C4-2B (cell line): Measurements from ENCODE around the gene PACRG.

Source experiments
- H3K27ac ChIP-seq: fragments of 450-650 bp; 2 replicates; pipeline ENCODE4 v1.5.1; 2017
- ZFX ChIP-seq: fragments of 450-650 bp; IDR thresholded peaks from 2 replicates; pipeline ENCODE4 v1.6.1; 2017
- TF ChIP-seq, protein P1 (sequence below): fragments of 450-650 bp; conservative IDR thresholded peaks from 2 replicates; pipeline ENCODE4 v1.5.1; 2017; ENCODE audit warnings: mild to moderate bottlenecking

Gene PACRG

DNA sequence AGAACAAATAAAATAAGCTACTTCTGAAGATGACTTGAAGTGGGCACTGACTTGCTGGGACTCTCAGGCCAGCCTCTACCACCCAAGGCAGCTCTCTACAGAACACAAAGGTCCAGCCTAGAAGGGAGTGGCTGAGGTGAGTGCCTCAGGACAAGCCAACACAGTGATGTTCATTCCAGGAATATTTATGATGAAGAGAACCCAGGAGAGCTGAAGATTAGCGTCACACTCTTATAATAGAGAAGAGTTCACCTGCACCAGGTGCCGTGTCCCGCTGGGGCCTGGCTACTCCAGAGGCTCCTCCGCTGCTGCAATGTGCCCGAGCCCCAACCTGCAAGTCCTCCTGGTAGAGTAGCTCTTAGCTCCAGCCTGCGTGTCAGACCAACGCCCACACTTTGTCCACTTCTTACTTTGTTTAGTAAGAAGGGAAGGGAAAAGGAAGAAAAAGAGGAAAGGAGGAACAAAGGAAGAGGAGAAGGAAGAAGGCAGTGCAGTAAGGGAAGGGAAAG, 504.3 kb downstream of the PACRG start:
- H3K27ac ChIP-seq = no peak overlapping the region

DNA sequence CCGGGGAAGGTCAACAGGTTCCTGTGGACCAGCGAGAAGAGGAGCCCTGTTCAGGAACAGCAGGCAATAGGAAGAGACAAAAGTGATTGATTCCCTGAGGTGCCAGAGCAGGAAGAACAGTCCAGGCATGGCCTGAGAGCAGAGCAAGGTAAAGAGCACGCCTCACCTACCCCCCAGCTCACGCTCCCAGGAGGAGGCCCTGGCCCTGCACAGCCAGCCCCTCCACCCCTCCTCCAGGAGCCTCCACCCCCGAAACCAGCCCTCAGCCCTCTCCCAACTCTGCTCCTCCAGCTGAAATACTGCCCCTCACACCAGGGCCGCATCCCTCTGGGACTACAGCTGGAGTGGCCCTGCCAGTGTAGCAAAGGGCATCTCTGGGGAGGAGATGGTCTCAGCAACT, 504.9 kb downstream of the PACRG start:
- TF ChIP-seq, protein P1, sequence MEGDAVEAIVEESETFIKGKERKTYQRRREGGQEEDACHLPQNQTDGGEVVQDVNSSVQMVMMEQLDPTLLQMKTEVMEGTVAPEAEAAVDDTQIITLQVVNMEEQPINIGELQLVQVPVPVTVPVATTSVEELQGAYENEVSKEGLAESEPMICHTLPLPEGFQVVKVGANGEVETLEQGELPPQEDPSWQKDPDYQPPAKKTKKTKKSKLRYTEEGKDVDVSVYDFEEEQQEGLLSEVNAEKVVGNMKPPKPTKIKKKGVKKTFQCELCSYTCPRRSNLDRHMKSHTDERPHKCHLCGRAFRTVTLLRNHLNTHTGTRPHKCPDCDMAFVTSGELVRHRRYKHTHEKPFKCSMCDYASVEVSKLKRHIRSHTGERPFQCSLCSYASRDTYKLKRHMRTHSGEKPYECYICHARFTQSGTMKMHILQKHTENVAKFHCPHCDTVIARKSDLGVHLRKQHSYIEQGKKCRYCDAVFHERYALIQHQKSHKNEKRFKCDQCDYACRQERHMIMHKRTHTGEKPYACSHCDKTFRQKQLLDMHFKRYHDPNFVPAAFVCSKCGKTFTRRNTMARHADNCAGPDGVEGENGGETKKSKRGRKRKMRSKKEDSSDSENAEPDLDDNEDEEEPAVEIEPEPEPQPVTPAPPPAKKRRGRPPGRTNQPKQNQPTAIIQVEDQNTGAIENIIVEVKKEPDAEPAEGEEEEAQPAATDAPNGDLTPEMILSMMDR = no peak
- TF ChIP-seq ZFX = no peak
- H3K27ac ChIP-seq = no peak overlapping the region

More for the DNA sequence above, 504.3 kb downstream of the PACRG start:
- TF ChIP-seq ZFX = no peak
- TF ChIP-seq, protein P1 = no peak

DNA sequence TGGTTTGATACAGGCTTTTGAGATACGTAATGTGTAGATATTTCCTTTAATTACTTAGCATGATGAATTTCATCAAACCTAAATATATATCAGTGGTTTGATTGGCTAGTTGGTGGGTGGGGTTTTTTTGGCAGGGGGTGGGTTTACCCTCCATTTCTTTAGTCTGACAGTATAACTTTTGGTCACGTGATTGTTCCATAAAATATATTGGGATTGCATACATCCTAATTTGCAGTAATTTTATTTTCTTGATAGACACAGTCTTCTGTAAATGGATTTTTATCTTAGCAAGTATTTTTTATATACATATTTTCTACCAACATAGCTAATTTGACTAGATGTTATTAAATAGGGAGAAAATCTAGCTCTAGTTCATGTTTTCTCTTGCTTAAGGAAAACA, 509.3 kb downstream of the PACRG start:
- no peak overlapping the region for H3K27ac ChIP-seq
- TF ChIP-seq ZFX = no peak
- TF ChIP-seq, protein P1 = no peak

DNA sequence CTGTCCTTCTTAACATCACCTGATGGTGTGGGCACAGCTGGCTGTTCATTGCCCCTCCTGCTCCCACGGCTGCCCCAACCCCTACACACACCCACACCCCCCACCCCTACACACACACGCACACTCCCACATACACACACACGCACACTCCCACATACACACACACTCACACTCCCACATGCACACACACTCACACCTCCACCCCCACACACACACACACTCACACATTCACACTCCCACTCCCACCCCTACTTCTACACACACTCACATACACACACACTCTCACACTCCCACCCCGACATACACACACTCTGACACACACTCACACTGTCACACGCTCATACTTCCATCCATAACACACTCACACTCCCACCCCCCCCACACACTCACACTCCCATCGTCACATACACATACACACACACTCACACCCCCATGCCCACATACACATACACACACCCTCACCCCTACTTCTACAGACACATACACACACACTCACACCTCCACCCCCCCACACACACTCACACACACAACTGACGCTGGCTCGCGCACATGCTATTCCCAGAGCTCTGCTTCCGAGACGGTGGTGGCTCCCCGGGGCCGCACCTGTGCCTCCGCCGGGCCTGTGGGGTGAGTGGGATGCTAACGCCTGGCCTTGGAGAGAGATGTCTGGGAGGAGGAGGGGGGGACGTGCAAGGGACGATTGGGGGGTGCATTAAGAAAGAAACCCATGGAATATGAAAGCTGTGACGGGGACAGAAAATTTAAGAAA, 512.0 kb downstream of the PACRG start:
- no peak for TF ChIP-seq ZFX
- TF ChIP-seq, protein P1 = no peak

DNA sequence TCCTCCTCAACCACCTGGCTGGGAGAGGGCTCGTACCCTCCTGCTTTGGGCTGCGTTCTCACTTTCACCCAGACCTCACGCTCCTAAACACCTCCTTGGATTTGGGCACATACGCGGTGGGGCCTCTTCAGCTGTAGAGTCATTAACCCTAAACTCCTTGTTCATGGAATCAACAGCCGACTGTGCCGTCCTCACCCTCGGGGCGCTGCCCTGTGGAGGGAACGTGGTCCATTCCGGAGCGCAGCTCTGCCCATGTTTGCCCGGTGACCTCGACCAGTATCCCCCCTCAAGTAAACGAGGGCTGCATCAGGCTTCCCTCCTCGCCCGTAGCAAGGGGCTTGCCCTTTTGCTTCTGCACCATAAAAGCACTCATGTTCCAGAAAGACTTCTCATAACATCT, 512.8 kb downstream of the PACRG start:
- no peak overlapping the region for H3K27ac ChIP-seq
- TF ChIP-seq, protein P1 = no peak
- TF ChIP-seq ZFX = no peak

More for the DNA sequence above, 512.0 kb downstream of the PACRG start:
- H3K27ac ChIP-seq = no peak overlapping the region

DNA sequence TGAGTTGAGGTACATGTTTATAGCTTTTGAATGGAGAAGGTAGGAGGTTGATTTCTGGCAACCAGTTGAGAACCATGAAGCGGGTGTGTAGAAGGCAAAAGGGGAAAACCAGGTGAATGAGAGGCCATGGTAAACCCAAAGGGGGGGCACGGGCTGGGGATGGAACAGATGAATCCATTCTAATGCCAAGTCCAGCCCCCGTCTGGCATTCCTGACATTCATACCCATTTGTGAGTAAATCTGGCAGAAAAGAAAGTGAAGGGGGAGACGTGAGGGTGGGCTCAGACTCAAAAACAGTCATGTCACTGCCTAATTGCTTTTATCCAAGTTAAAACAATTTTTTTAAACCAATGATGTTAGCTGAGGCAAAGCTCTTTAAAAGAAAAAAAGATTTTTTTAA, 513.9 kb downstream of the PACRG start:
- TF ChIP-seq, protein P1 = no peak
- TF ChIP-seq ZFX = no peak
- no peak overlapping the region for H3K27ac ChIP-seq

DNA sequence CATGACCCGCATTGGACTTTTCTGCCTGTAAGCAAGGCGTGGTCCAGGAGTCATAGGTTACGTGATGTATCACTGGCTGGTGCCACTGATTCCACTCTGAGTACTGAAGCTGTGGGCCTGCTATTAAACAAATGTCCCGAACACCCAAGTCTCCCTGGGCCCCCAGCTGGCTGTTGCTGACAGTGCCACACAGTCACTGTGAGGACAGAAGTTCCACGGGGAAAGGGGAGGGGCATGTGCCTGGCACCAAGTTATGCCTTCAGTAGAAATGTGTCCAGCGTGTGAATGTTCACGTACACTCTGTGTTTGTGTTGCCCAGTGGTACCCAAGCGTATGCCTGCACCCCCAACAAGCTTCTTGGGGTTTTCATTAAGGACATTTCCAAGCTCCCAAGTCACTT, 515.3 kb downstream of the PACRG start:
- no peak for TF ChIP-seq ZFX
- TF ChIP-seq, protein P1 = no peak
- no peak overlapping the region for H3K27ac ChIP-seq
